ENCODE measurements around the gene HDAC4. TPM values are rescaled to one million over a fixed set of nuclear protein-coding genes. Genes with fewer than 3 reads are reported as not detected.

HDAC4 gene
- total RNA-seq, 1 donor from 2014 or later = 18.3 TPM

GRCh38 chr2:239429473-239430350 lies 28.9 kb upstream of the HDAC4 start:
- ATAC-seq (peak; percentile 82), DNase-seq (ENCODE audit: low spot score) (no peak)

GRCh38 chr2:239425631-239426030 lies 24.8 kb upstream of the HDAC4 start:
- ATAC-seq = no peak
- DNase-seq (ENCODE audit: low spot score) = no peak

- DNase-seq (ENCODE audit: low spot score) = no peak
- no peak for ATAC-seq
Observed at GRCh38 chr2:239424337-239425045, 23.7 kb upstream of the HDAC4 start.

DNA sequence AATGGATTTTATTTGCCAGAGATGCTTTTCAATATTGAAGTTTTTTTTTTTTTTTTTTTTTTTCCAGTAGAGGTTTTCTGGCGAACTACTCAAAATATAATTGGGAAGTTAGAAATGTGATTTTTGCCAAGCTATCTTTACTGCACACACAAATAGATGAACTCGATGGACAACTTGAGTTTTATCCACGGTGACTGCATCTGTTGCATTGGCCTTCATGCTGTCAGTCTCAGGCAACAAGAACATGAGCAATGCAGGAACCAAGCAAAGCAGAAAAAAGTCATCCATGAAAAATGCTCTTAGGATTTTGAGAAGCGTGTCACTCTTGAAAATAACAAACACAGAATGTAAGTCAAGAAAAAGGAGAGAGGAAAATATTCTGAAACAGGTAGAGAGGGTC lies 22.7 kb upstream of the HDAC4 start:
- ATAC-seq (no peak), DNase-seq (ENCODE audit: low spot score) (no peak)

GRCh38 chr2:239421851-239422250 lies 21.0 kb upstream of the HDAC4 start:
- DNase-seq (ENCODE audit: low spot score) (no peak), ATAC-seq (no peak)

DNA sequence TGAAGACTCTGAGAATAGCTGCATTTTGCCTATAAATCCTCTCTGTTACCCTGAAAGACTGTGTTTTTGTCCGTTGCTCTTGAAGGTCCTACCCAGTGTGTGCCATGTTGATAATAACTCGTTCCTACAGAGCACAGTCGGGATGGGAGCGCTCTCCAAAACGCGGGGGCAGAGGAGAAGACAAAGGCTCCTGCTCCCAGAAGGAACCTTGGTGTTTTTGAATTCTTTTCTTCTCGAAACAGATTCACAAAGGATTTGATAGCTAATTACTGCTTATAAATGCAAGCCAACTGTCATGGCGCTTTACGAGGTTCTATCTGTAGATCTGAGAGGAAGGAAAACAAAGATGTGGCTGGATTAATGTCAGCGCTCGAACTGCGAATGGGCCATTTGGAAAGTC lies 19.3 kb upstream of the HDAC4 start:
- DNase-seq (ENCODE audit: low spot score) (no peak), ATAC-seq (no peak)

GRCh38 chr2:239418918-239419317 lies 18.1 kb upstream of the HDAC4 start:
- DNase-seq (ENCODE audit: low spot score) (no peak), ATAC-seq (no peak)

DNA sequence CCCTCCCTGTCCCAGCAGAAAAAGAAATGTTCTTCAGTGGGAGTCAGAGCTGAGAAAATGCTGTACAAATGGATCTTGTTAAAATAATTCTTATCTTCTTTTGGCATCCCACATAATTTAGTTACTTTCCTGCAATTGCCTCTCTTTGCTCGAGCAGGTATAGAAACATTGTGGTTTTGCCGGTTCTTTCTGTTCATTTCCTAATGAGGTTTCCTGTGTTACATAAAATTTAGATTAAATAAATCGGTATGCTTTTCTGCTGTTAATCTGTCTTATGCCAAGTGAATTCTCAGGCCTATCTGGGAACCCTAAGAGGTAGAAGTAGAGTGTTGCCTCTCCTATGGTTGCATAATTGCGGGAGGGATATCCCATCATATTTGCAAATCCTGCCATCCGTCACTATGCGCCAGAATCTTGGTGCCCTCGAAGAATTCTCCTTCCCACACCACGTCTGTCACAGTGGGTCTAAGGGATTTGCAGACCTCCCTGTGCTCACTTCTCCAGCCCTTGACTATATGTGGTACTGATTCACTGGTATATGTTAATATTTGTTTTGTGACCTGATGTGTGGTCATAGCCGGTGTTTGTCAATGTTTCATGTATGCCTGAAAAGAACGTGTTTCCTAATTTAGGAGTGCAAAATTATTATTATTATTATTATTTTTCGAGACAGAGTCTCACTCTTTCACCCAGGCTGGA lies 12.2 kb upstream of the HDAC4 start:
- ATAC-seq (no peak), DNase-seq (ENCODE audit: low spot score) (no peak)

GRCh38 chr2:239411549-239412319 lies 10.9 kb upstream of the HDAC4 start:
- ATAC-seq (no peak), DNase-seq (ENCODE audit: low spot score) (no peak)

DNA sequence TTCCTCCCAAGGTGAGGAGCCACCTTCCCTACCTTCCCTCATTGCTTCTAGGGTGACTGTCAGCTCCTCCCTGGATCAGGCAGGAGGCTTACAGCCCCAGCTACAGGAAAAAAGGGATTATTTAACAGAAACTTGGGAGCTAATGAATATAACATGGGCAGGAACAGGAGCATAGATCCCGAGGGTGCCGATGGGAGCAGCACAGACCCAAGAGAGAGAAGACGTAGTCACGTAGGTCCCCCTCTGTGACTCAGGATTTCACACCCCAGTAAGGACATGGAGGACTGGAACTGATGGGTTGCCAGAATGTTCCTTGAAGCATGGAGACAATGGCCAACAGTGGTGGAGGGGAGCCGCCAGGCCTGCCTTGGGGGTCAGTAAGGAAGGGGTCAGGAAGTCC lies 10.3 kb upstream of the HDAC4 start:
- ATAC-seq (no peak), DNase-seq (ENCODE audit: low spot score) (no peak)

- ATAC-seq = no peak
- DNase-seq (ENCODE audit: low spot score) = no peak
Observed at GRCh38 chr2:239409976-239410375, 9.2 kb upstream of the HDAC4 start.

- peak; percentile 27 for DNase-seq (ENCODE audit: low spot score)
- no peak for ATAC-seq
Observed at GRCh38 chr2:239407112-239407511, 6.3 kb upstream of the HDAC4 start.

DNA sequence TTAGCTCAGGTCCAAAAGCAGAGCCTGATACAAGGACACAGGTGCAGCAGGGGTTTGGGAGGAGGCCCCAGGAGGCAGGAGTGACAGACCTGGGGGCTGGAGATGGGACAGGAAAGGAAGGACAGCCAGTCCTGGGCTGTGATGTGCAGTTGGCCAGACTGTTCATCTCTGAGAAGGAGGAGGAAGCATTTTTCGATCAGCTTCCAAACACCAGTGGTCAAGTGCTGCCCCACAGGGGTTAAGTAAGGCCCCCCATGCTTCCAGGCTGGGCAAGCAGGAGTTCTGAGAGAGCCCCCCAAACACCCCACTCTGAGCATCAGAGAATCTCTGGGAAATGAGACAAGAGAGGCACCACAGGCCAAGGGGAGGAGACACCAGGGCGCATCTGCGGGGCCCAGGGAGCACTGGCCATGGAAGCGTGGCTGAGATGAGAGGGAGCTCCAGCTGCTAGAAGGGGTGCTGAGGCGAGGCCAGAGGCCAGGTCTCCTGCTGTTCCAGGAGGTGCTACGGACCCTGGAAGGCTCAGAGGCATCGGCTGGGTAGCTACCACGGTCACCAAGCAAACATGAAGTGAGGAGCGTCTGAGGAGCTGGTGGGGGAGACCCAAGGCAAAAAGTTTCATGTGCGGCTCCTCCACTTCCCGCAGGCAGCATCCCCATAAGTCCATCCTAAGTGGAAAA lies 5.6 kb upstream of the HDAC4 start:
- ATAC-seq (no peak), DNase-seq (ENCODE audit: low spot score) (peak; percentile 37)

GRCh38 chr2:239405071-239405470 lies 4.3 kb upstream of the HDAC4 start:
- no peak for ATAC-seq

GRCh38 chr2:239402666-239403065 lies 1.8 kb upstream of the HDAC4 start:
- ATAC-seq (no peak), DNase-seq (ENCODE audit: low spot score) (peak; percentile 45)

More at GRCh38 chr2:239405071-239405470, 4.3 kb upstream of the HDAC4 start:
- peak; percentile 16 for DNase-seq (ENCODE audit: low spot score)

- ATAC-seq (peak; percentile 19), DNase-seq (ENCODE audit: low spot score) (no peak)
Observed at GRCh38 chr2:239401881-239402233, 1.0 kb upstream of the HDAC4 start.

GRCh38 chr2:239401067-239401880 lies 454 bp upstream of the HDAC4 start:
- ATAC-seq (peak; percentile 91), DNase-seq (ENCODE audit: low spot score) (peak; percentile 100)

DNA sequence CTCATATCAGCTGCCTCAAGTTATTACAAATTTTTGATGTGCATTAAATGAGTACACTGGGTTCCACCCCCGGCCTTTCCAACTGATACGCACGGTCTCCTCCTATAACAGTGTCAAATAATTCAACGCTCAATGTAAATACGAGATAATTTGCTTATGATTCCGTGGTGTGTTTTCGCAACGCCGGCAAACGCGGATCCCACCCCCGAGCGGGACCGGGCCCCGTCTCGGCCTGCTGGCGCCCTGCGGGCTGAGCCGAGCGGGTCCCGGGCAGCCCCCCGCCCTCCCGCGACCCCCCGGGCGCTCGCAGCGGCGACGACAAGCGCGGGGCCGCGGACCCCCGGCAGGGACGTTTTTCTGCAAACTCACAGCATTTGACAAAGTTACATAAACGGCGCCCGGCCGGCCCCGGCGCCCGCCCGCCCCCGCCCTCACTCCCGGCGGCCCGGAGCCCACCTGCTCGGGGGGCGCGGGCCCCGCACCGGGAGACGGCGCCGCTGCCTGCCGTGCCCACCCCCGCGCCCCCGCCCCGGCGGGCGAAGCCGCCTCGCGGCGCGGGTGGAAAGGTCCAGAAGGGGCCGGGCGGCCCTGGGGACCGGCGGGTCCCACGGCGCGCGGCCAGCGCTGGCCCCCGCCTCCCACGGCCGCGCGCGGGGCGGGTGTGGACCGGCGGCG lies 762 bp downstream of the HDAC4 start:
- DNase-seq (ENCODE audit: low spot score) (peak; percentile 54), ATAC-seq (no peak)

DNA sequence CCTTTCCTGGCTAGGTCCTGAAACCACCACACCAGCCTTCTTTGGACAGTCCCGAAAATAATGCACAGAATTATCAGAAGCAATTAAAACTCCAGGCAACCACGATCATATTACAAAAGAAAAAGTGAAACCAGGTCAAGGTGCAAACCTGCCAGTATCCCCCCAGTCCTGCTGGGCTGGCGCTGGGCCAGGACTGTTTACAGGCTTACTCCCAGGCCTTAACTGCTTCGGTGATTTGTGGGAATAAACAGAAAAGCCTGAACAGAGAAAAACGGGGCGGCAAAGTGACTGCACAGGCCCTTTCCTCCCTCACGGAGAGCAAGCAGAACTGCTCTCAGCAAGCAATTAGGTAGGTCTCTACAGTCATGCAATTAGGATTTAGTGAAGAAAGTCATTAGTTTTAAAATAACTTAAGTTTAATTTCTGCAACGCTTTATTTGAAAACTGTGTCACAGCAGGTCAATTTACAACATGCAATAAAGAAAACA lies 1.3 kb downstream of the HDAC4 start:
- DNase-seq (ENCODE audit: low spot score) (peak; percentile 71), ATAC-seq (no peak)

Data from left lobe of liver (tissue), 2 donors.